PC-9 (cell line): Measurements from ENCODE around the gene EPN1.

Source experiments
- EZH2 ChIP-seq: fragments of 200-600 bp; sonication (generic); IDR thresholded peaks from 2 replicates; pipeline ENCODE4 v1.8.0; 2017; ENCODE audit warnings: antibody characterized with exemption, low read depth
- TF ChIP-seq, protein P1 (sequence below): fragments of 200-600 bp; sonication (generic); conservative IDR thresholded peaks from 2 replicates; pipeline ENCODE4 v1.6.1; 2017; ENCODE audit warnings: mixed run types, antibody characterized with exemption, mild to moderate bottlenecking, moderate library complexity

DNA sequence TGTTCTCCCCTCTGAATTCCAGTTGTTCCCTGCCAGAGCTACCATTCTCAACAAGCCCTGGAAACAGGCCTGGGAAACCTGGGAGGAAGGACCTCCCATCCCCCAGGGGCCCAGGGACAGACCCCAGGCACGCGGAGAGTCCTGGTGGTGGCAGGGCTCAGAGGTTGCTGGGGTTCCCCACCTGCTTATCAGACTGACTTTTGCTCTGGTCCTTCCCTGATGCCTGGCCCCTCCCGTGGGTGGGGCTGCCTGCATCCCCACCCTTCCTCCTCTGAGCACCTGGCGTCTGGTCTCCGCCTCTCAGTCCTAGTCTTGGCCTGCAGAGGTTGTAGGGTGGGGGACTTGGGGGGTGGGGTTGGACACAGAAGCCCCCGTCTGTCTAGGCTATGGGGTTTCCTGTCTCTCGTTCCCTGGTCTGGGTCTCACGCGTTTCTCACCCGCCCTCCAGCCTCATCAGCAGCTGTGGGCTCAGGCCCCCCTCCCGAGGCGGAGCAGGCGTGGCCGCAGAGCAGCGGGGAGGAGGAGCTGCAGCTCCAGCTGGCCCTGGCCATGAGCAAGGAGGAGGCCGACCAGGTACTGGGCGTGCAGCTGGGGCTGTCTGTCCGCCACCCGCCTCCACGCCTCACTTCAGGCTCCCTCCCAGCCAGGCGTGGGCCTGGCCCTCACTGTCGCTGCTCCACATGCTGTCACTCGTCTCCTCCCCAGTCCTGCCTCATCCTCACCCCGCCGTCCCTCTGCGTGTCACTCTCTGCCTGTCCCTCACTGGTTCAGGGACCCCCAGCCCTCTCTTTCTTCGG, 13.6 kb downstream of the EPN1 start:
- TF ChIP-seq, protein P1, sequence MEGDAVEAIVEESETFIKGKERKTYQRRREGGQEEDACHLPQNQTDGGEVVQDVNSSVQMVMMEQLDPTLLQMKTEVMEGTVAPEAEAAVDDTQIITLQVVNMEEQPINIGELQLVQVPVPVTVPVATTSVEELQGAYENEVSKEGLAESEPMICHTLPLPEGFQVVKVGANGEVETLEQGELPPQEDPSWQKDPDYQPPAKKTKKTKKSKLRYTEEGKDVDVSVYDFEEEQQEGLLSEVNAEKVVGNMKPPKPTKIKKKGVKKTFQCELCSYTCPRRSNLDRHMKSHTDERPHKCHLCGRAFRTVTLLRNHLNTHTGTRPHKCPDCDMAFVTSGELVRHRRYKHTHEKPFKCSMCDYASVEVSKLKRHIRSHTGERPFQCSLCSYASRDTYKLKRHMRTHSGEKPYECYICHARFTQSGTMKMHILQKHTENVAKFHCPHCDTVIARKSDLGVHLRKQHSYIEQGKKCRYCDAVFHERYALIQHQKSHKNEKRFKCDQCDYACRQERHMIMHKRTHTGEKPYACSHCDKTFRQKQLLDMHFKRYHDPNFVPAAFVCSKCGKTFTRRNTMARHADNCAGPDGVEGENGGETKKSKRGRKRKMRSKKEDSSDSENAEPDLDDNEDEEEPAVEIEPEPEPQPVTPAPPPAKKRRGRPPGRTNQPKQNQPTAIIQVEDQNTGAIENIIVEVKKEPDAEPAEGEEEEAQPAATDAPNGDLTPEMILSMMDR = no peak
- no peak for TF ChIP-seq EZH2
